Transverse colon (tissue), 4 donors: ENCODE measurements around the gene SRPRA.

Experiments
- POLR2A ChIP-seq: fragments of 450-650 bp; IDR thresholded peaks from one replicate; pipeline ENCODE4 v1.6.1; 2016; ENCODE audit warnings: antibody characterized with exemption, mild to moderate bottlenecking, moderate library complexity
- POLR2AphosphoS5 ChIP-seq, 3 donors: sonication (generic); formaldehyde crosslinking; IDR thresholded peaks; one replicate each; pipeline ENCODE4 v1.6.1; 2016; ENCODE audit warnings: antibody characterized with exemption in 3 of 3
- TF ChIP-seq, protein P1 (sequence below), 5 experiments: fragments of 200-600 bp in 3 of 5; fragments of 450-650 bp in 2 of 5; sonication (generic) in 3 of 5; IDR thresholded peaks; 1 replicate in 2 of 5; 2 replicates in 3 of 5; pipeline ENCODE4 v1.5.1; 2016 to 2017; ENCODE audit warnings: antibody characterized with exemption in 5 of 5, inconsistent platforms in 3 of 5, mild to moderate bottlenecking in 2 of 5, moderate library complexity in 1 of 5

DNA sequence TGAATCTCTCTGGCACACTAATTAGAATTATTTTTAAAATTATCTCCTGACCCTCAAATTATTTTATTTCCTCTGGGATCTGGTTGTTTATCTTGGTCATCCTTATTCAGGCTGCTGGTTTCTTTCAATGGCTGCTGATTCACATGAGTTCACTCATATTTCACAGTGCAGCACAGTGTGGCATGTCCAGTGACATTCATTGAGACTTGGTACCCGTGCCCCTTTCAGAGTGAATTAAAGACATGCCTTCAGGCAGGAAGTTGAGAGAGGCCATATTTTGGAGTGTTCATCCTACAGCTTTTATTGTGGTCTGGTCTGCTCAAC, 48.7 kb upstream of the SRPRA start:
- TF ChIP-seq, protein P1, sequence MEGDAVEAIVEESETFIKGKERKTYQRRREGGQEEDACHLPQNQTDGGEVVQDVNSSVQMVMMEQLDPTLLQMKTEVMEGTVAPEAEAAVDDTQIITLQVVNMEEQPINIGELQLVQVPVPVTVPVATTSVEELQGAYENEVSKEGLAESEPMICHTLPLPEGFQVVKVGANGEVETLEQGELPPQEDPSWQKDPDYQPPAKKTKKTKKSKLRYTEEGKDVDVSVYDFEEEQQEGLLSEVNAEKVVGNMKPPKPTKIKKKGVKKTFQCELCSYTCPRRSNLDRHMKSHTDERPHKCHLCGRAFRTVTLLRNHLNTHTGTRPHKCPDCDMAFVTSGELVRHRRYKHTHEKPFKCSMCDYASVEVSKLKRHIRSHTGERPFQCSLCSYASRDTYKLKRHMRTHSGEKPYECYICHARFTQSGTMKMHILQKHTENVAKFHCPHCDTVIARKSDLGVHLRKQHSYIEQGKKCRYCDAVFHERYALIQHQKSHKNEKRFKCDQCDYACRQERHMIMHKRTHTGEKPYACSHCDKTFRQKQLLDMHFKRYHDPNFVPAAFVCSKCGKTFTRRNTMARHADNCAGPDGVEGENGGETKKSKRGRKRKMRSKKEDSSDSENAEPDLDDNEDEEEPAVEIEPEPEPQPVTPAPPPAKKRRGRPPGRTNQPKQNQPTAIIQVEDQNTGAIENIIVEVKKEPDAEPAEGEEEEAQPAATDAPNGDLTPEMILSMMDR (IDR thresholded peaks at IDR 0.05), result no peak
- no peak for TF ChIP-seq POLR2A
- no peak for TF ChIP-seq POLR2AphosphoS5 (IDR thresholded peaks at IDR 0.05)
